Brain microvascular endothelial cell (primary cell): ENCODE measurements around the gene OR3A2.
A peak's percentile ranks its signal among the peaks of the same experiment; 100 is the strongest.
"Not testable (repeated sequence)": the region's sequence is repeated elsewhere in the genome, so short reads cannot be mapped to it uniquely, and the experiment has no call there.

ENCODE experiments used
- DNase-seq: peaks from one replicate; pipeline ENCODE4 v3.0.0-alpha.2; 2020
- H3K27ac ChIP-seq: fragments of 250-450 bp; sonication (Bioruptor Pico); 2 replicates; pipeline ENCODE4 v1.5.1; 2020; ENCODE audit warnings: mild to moderate bottlenecking, moderate library complexity
- H3K27me3 ChIP-seq: fragments of 250-450 bp; sonication (Bioruptor Pico); replicated peaks from 2 replicates; pipeline ENCODE4 v1.5.1; 2020; ENCODE audit warnings: mild to moderate bottlenecking
- H3K36me3 ChIP-seq: fragments of 250-450 bp; sonication (Bioruptor Pico); replicated peaks from 2 replicates; pipeline ENCODE4 v1.5.1; 2020; ENCODE audit warnings: mild to moderate bottlenecking
- H3K4me3 ChIP-seq: 2 replicates; pipeline ENCODE4 v1.5.1; 2011; ENCODE audit warnings: low read depth, mild to moderate bottlenecking, control low read depth, low read length, moderate library complexity
- in situ Hi-C: cut with HindIII; loops from 2 replicates; pipeline ENCODE4 v1.10.0; 2017; ENCODE audit warnings: low sequenced_read_pairs, low pct_ligation_motif_present
- TF ChIP-seq, protein P1 (sequence below): IDR thresholded peaks from 2 replicates; pipeline ENCODE4 v1.5.1; 2011; ENCODE audit warnings: low read depth, mild to moderate bottlenecking, moderate library complexity, low read length, control low read depth, inconsistent platforms; ENCODE audit errors: missing control alignments

Gene OR3A2

GRCh38 chr17:3381957-3382356 is 4.2 kb downstream of the OR3A2 start:
- no peak for DNase-seq
- no peaks in the 10 kb centered on the region for H3K36me3 ChIP-seq
- in situ Hi-C loops: no loop called here
- TF ChIP-seq, protein P1, sequence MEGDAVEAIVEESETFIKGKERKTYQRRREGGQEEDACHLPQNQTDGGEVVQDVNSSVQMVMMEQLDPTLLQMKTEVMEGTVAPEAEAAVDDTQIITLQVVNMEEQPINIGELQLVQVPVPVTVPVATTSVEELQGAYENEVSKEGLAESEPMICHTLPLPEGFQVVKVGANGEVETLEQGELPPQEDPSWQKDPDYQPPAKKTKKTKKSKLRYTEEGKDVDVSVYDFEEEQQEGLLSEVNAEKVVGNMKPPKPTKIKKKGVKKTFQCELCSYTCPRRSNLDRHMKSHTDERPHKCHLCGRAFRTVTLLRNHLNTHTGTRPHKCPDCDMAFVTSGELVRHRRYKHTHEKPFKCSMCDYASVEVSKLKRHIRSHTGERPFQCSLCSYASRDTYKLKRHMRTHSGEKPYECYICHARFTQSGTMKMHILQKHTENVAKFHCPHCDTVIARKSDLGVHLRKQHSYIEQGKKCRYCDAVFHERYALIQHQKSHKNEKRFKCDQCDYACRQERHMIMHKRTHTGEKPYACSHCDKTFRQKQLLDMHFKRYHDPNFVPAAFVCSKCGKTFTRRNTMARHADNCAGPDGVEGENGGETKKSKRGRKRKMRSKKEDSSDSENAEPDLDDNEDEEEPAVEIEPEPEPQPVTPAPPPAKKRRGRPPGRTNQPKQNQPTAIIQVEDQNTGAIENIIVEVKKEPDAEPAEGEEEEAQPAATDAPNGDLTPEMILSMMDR: no peak
- H3K4me3 ChIP-seq: no peak overlapping the region
- H3K27me3 ChIP-seq: no peaks in the 10 kb centered on the region
- H3K27ac ChIP-seq: no peak overlapping the region

DNA sequence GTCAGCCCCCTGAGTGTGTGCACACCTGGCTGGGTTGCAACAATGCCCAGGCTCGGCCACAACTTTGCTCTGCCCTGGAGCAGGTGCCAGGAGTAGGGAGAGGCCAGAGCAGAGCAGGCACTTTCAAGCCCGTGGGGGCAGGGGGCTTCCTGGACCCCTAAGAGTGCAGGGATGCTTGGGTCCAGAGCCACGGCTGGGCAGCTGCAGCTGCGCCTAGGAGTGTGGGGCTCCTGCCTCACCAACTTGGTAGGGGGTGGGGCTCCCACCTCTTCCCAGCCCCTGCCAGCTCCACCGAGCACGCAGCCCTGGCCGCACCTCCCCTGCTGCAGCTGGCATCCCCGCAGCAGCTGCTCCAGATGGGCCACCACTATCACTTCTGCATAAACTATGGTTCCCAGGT is 7.8 kb downstream of the OR3A2 start:
- DNase-seq: no peak
- Histone ChIP-seq H3K36me3 (no peaks in the 10 kb centered on the region), H3K27ac (no peak overlapping the region), H3K4me3 (no peak overlapping the region), H3K27me3 (no peaks in the 10 kb centered on the region)
- TF ChIP-seq, protein P1: no peak
- in situ Hi-C loops: no loop called here

DNA sequence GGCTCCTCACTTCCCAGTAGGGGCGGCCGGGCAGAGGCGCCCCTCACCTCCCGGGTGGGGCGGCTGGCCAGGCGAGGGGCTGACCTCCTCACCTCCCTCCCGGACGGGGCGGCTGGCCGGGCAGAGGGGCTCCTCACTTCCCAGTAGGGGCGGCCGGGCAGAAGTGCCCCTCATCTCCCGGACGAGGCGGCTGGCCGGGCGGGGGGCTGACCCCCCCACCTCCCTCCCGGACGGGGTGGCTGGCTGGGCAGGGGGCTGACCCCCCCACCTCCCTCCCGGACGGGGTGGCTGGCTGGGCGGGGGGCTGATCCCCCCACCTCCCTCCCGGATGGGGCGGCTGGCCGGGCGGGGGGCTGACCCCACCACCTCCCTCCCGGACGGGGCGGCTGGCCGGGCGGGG is 14.9 kb downstream of the OR3A2 start:
- in situ Hi-C loops, H3K27me3 ChIP-seq, DNase-seq, H3K36me3 ChIP-seq, H3K4me3 ChIP-seq, H3K27ac ChIP-seq: not testable (repeated sequence)

GRCh38 chr17:3342782-3343181 is 43.3 kb downstream of the OR3A2 start:
- H3K4me3 ChIP-seq, DNase-seq, in situ Hi-C loops, H3K27ac ChIP-seq, H3K27me3 ChIP-seq, H3K36me3 ChIP-seq: not testable (repeated sequence)

DNA sequence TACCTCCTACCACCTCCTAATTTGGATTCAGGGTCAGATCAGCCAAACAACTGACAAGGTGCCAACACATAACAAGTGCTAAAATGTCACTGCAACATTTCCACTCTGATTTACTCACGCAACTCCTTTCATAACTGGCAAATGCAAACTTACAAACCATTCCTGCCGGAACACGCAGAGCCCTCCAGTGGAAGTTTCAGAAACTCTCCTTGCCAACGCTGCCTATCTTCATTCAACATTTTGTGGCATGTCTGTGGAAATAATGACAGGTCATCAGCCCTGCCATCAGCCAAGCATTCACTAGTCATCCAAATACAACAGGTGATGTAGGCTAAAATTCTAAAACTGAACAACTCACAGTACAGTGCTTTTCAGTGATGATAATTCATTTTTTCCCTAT is 50.2 kb downstream of the OR3A2 start:
- no peaks in the 10 kb centered on the region for H3K27me3 ChIP-seq
- no peaks in the 10 kb centered on the region for H3K36me3 ChIP-seq
- no peak overlapping the region for H3K27ac ChIP-seq
- in situ Hi-C loops: no loop called here
- TF ChIP-seq, protein P1: peak; percentile 19
- DNase-seq: no peak
- no peak overlapping the region for H3K4me3 ChIP-seq

DNA sequence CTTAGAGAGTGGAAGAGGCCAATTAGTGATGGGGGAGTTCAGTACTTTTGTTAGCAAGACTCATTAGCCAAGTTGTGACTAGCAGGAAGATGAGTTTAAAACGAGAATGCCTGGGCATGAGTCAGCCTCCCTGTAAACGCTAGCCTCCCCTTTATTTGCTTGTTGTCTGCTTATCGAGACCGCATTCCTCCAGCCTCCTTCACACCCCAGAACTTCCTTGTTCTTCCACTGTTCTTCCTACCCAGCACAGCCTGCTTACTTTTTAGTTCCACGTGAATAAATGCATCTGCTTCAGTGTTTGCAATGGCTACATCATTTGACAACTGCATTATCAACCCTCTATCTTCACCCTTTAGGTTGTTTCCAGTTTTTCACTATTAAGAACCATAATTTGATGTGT is 67.8 kb downstream of the OR3A2 start:
- no peaks in the 10 kb centered on the region for H3K27me3 ChIP-seq
- TF ChIP-seq, protein P1: no peak
- H3K4me3 ChIP-seq: no peak overlapping the region
- H3K27ac ChIP-seq: no peak overlapping the region
- no peaks in the 10 kb centered on the region for H3K36me3 ChIP-seq
- DNase-seq: no peak
- in situ Hi-C loops: no loop called here

- in situ Hi-C loops: no loop called here
- no peak for DNase-seq
- Histone ChIP-seq H3K36me3 (no peaks in the 10 kb centered on the region), H3K4me3 (no peak overlapping the region), H3K27ac (no peak overlapping the region), H3K27me3 (no peaks in the 10 kb centered on the region)
- TF ChIP-seq, protein P1: no peak
Observed at GRCh38 chr17:3316836-3317235, 69.3 kb downstream of the OR3A2 start.
